DND-41 (cell line): ENCODE results near the gene MRPS16.

ENCODE experiments used
- CTCF ChIP-seq: IDR thresholded peaks from 2 replicates; pipeline ENCODE4 v1.5.1; 2012; ENCODE audit warnings: borderline replicate concordance, low read length, moderate library complexity, mild to moderate bottlenecking; ENCODE audit not compliant: poor library complexity, severe bottlenecking; ENCODE audit errors: extremely low read depth
- EZH2 ChIP-seq: IDR thresholded peaks from 3 replicates; pipeline ENCODE4 v1.6.1; 2012; ENCODE audit warnings: borderline replicate concordance, low read depth, mild to moderate bottlenecking, moderate library complexity, low read length, inconsistent platforms; ENCODE audit not compliant: severe bottlenecking

- no peak for TF ChIP-seq CTCF
- no peak for TF ChIP-seq EZH2
Measured at GRCh38 chr10:73248259-73248724, 4.2 kb downstream of the MRPS16 start.
